Cardiac fibroblast (primary cell): ENCODE results near the gene BYSL.
A peak's percentile ranks its signal among the peaks of the same experiment; 100 is the strongest.

Experiments used
- DNase-seq, 2 donors: peaks; one replicate each; pipeline versions ENCODE4 v3.0.0 to v3.0.0-alpha.2; 2010; ENCODE audit warnings: low read depth in 2 of 2
- H3K4me3 ChIP-seq, 2 donors: replicated peaks in 1 of 2; 1 replicate in 1 of 2; 2 replicates in 1 of 2; pipeline ENCODE4 v1.5.1; 2011; ENCODE audit warnings: low read depth in 2 of 2, low read length in 2 of 2, mild to moderate bottlenecking in 2 of 2, moderate library complexity in 1 of 2
- TF ChIP-seq, protein P1 (sequence below): IDR thresholded peaks from one replicate; pipeline ENCODE4 v1.5.1; 2011; ENCODE audit warnings: low read depth, mild to moderate bottlenecking, low read length, inconsistent platforms

BYSL gene

DNA sequence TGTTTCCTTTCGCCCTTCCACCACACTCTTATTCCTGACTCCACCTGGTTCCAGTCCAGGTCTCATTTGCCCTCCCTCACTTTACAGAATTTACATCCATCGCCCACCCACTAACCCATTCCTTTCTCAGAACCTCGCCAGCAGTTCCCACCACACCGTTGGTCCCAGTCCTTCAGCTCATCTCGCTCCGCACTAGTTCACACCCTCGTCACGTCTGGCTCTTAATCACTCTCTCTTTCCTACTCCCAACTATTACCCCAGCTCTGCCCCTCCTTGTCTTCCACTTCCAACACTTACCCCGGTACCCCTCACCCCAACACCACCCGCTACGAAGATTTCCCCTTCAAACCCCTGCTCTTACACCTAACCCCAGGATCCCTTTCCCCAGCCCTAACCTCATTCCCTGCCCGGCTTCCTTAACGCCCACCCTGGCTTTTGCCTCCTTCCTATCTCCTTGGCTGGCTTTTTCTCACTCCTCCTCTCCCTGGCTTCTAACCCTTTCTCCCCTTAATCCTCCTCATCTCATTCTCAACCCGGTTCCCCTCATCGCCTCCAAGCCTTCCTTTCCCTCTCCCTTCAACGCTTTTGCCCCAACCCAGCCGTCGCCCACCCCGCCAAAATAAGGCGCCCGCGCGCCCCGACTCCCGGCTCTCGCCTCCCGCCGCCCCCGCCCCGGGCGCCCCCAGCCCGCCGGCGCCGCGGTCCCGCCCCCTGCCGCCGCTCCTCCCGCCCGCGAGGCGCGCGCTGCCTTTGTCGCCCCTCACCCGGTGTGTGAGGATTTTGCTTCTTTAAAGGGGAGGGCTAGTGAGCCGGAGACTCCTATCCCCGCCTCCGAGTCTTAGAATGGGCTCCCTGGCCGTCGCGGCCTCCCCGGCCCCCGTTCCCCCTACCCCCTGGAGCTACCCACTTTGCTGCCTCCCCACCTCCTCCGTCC lies 26.7 kb upstream of the BYSL start:
- DNase-seq, result peak; percentile 8 to 11

DNA sequence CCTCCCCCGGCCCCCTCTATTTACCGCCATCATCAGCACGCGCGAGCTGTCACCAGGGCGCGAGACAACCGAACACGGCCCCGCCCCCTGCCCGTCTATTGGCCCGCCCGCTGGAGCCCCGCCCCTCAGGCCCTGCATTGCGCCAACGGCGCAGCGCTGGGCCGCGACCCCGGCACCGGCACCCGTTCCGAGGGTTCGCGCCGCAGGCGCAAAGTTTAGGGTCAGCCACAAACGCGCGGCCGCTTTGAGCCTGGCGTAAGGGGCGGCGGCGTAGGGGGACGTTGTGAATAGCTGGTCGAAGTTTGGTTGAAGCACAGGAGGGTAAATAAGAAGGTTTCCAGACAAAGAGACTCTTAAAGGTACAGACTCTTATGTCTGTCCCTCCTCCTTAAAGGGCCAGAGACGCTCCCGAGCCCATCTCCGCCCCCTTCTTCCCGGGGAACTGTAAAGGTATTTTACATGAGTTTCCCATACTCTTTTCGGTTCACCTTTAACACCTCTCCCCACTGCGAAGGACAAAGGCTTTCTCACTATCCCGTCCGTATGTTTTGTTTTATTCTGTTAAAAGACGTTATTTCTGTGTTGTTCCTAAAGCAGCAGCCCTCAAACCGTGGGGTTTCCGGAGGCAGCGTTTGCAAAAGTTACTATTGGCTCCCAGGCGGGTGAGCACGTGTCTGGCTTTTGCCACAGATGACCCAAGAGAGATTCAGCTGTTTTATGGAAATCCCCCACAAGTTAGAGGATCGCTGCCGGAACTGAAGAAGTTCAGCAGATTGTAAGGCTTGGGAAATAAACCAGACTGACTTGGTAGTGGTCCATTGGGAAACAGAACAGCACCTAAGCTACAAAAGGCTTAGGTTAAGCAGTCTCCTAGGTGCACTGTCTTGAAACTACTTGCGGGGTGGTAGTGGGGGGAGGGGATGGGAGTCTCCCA lies 25.7 kb upstream of the BYSL start, which contains the start of gene USP49:
Gene USP49 (minus strand): TSS at position 76 of the 934 bp plus-strand sequence. CDS start 88,392 bp downstream, outside the sequence.
- TF ChIP-seq, protein P1, sequence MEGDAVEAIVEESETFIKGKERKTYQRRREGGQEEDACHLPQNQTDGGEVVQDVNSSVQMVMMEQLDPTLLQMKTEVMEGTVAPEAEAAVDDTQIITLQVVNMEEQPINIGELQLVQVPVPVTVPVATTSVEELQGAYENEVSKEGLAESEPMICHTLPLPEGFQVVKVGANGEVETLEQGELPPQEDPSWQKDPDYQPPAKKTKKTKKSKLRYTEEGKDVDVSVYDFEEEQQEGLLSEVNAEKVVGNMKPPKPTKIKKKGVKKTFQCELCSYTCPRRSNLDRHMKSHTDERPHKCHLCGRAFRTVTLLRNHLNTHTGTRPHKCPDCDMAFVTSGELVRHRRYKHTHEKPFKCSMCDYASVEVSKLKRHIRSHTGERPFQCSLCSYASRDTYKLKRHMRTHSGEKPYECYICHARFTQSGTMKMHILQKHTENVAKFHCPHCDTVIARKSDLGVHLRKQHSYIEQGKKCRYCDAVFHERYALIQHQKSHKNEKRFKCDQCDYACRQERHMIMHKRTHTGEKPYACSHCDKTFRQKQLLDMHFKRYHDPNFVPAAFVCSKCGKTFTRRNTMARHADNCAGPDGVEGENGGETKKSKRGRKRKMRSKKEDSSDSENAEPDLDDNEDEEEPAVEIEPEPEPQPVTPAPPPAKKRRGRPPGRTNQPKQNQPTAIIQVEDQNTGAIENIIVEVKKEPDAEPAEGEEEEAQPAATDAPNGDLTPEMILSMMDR, result no peak
- peak within 1 kb of the TSS; percentile 66 to 86 for H3K4me3 ChIP-seq
- peak; percentile 85 to 88 for DNase-seq

More for the DNA sequence above, 26.7 kb upstream of the BYSL start:
- H3K4me3 ChIP-seq, result peak overlapping the region; percentile 66 to 86
- TF ChIP-seq, protein P1, result no peak

- H3K4me3 ChIP-seq, result peak overlapping the region; percentile 66 to 86
- TF ChIP-seq, protein P1, result no peak
- DNase-seq, result no peak
These were observed 25.0 kb upstream of the BYSL start for GRCh38 chr6:41896281-41896680.

DNA sequence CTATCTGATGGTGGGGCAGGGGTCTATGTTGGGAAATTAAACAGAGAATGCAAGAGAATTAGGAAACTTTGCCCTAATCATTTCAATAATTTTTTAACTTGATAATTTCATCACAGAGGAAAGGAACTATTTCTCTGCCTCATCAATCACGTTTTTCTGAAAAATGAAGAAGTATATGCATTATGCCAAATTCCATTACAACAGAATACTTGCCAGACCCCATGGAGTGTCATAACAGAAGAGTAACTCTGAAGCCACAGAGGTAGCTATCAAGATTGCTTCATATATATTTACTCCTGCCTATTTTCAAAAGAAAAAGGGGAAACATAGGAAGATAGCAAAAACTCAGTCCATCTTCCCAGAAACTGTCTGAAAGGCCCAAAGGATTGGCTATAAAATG lies 20.4 kb upstream of the BYSL start:
- no peak overlapping the region for H3K4me3 ChIP-seq
- DNase-seq, result no peak
- TF ChIP-seq, protein P1, result no peak

DNA sequence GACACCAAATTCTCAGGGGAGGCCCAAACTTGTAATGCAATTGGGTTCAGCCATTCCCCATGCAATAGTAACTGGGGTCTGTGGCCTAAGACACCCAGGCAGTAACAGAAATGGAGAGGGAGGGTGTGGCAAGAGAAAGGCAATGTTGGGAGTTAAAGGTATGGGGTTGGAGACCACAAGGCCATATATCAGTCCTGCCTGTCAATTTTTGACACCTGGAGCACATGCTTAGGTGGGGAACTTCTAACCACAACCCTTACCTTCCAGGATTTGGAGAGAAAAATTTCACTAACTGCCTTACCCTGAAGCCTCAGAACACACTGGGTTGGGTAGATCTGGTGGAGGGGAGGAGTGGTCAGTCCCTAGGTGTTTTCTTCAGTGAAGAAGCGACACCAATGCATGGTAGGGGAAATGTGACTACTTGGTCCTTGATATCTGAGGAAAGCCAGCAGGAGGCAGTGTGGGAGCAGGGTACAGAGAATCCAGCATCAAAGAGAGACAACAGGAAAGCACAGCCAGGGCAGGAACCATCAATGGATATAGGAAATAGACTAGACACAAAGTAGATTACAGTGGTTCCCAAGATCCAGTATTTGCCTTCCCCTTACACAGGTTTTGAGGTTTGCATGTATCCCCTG lies 19.3 kb upstream of the BYSL start:
- peak; percentile 34 to 61 for DNase-seq
- TF ChIP-seq, protein P1, result peak; percentile 38
- no peak overlapping the region for H3K4me3 ChIP-seq

DNA sequence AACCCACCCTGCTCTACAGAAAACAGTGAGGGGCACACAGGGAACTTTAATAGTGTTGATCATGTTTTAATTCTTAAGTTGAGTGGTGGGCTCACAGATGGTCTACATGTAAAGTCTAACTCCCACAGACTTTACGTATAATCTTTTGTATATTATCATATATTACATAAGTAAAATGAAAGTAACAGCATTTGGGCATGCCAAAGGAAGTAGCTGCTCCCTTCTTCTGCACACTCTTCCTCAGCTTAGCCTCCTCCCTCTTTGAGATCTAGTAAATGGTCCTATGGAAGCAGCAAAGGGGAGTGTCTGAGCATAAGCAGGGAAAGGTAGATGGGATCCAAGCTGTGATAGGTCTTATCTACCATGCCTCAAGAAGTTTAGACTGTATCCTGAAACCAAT lies 11.6 kb upstream of the BYSL start:
- no peak for DNase-seq
- TF ChIP-seq, protein P1, result no peak
- no peak overlapping the region for H3K4me3 ChIP-seq
